Stimulated activated CD4-positive, alpha-beta T cell treated with anti-CD3 and anti-CD28 coated beads, Interleukin-15, amount 100 ng/mL, for 48 hours (primary cell): ENCODE data around the gene ST3GAL5.
"Not testable (repeated sequence)": the region's sequence is repeated elsewhere in the genome, so short reads cannot be mapped to it uniquely, and the experiment has no call there.

Source experiments
- DNase-seq, 2 donors: peaks; one replicate each; pipeline ENCODE4 v3.0.0-alpha.2; 2020; ENCODE audit warnings: low read depth in 2 of 2

Gene ST3GAL5

GRCh38 chr2:85888684-85889626 is at the start of gene ST3GAL5:
ST3GAL5 (minus strand) TSS chr2:85888990; CDS start chr2:85888905, 85 bp downstream.
- DNase-seq, result peak; percentile 74 to 89

GRCh38 chr2:85938456-85938855 is 49.7 kb upstream of the ST3GAL5 start:
- no peak for DNase-seq

- no peak for DNase-seq
Measured at GRCh38 chr2:85937069-85937439, 48.3 kb upstream of the ST3GAL5 start.

GRCh38 chr2:85936421-85937068 is 47.8 kb upstream of the ST3GAL5 start:
- DNase-seq, result no peak

GRCh38 chr2:85935746-85936208 is 47.0 kb upstream of the ST3GAL5 start:
- DNase-seq, result no peak

GRCh38 chr2:85935170-85935745 is 46.5 kb upstream of the ST3GAL5 start:
- DNase-seq, result no peak

- DNase-seq, result no peak
Measured at GRCh38 chr2:85933753-85934594, 45.2 kb upstream of the ST3GAL5 start.

GRCh38 chr2:85931151-85931550 is 42.4 kb upstream of the ST3GAL5 start:
- DNase-seq, result not testable (repeated sequence)

GRCh38 chr2:85930129-85931124 is 41.6 kb upstream of the ST3GAL5 start:
- no peak for DNase-seq

GRCh38 chr2:85929096-85930050 is 40.6 kb upstream of the ST3GAL5 start:
- no peak for DNase-seq

- no peak for DNase-seq
Measured at GRCh38 chr2:85926931-85927661, 38.3 kb upstream of the ST3GAL5 start.

GRCh38 chr2:85926526-85926925 is 37.7 kb upstream of the ST3GAL5 start:
- no peak for DNase-seq

GRCh38 chr2:85925216-85925671 is 36.5 kb upstream of the ST3GAL5 start:
- DNase-seq, result no peak

- DNase-seq, result no peak
Measured at GRCh38 chr2:85924522-85924921, 35.7 kb upstream of the ST3GAL5 start.

- DNase-seq, result no peak
Measured at GRCh38 chr2:85922199-85922598, 33.4 kb upstream of the ST3GAL5 start.

GRCh38 chr2:85921659-85922058 is 32.9 kb upstream of the ST3GAL5 start:
- DNase-seq, result no peak

- no peak for DNase-seq
Measured at GRCh38 chr2:85920810-85921545, 32.2 kb upstream of the ST3GAL5 start.
